H1 (cell line): ENCODE results near the gene CPEB1. TPM values are rescaled to one million over a fixed set of nuclear protein-coding genes. Genes with fewer than 3 reads are reported as not detected.

Experiments used
- CTCF ChIA-PET: fragments of 300-600 bp; sonication (Branson Sonifier 250); formaldehyde crosslinking; loops from one replicate; lab custom pipeline; 2021; ENCODE audit not compliant: partially characterized antibody; lab: Charles Lee
- POLR2A ChIA-PET: fragments of 300-600 bp; sonication (Branson Sonifier 250); formaldehyde crosslinking; loops from one replicate; lab custom pipeline; 2021; ENCODE audit warnings: inconsistent platforms; ENCODE audit not compliant: partially characterized antibody; lab: Charles Lee
- DNase-seq, 2 experiments: peaks; one replicate each; pipeline versions ENCODE4 v3.0.0 to v3.0.0-alpha.2; 2010 to 2022; ENCODE audit warnings: low spot score in 2 of 2, low read depth in 1 of 2, mixed read lengths in 1 of 2
- FAIRE-seq: peaks from 2 replicates; lab custom pipeline; 2011; peaks lifted over from hg19 to GRCh38; lab: Jason Lieb, UNC
- H2AFZ ChIP-seq: 2 replicates; pipeline ENCODE4 v1.8.1; 2012; ENCODE audit warnings: low read length, inconsistent platforms
- H2AK5ac ChIP-seq: 2 replicates; pipeline ENCODE4 v1.6.1; 2013; ENCODE audit warnings: low read depth, low read length
- H2BK120ac ChIP-seq: replicated peaks from 2 replicates; pipeline ENCODE3; 2013; ENCODE audit warnings: low read depth, low read length, inconsistent platforms
- H2BK12ac ChIP-seq: 2 replicates; pipeline ENCODE4 v1.6.1; 2013; ENCODE audit warnings: low read depth, low read length
- H2BK15ac ChIP-seq: 2 replicates; pipeline ENCODE4 v1.6.1; 2013; ENCODE audit warnings: low read length
- H2BK20ac ChIP-seq: 2 replicates; pipeline ENCODE4 v1.6.1; 2013; ENCODE audit warnings: low read length
- H2BK5ac ChIP-seq: 2 replicates; pipeline ENCODE4 v1.6.1; 2013; ENCODE audit warnings: low read depth, low read length
- H3K14ac ChIP-seq: 2 replicates; pipeline ENCODE4 v1.6.1; 2013; ENCODE audit warnings: inconsistent platforms; ENCODE audit not compliant: insufficient read length
- H3K18ac ChIP-seq: 2 replicates; pipeline ENCODE4 v1.6.1; 2013; ENCODE audit warnings: low read length; ENCODE audit errors: extremely low read depth
- H3K23ac ChIP-seq: 2 replicates; pipeline ENCODE4 v1.6.1; 2013; ENCODE audit warnings: inconsistent platforms; ENCODE audit not compliant: insufficient read length
- H3K23me2 ChIP-seq: 2 replicates; pipeline ENCODE4 v1.6.1; 2013; ENCODE audit warnings: low read depth, low read length
- H3K27ac ChIP-seq: 2 replicates; pipeline ENCODE4 v1.6.1; 2011; ENCODE audit warnings: low read depth, low read length, inconsistent platforms
- H3K27me3 ChIP-seq, 4 experiments: replicated peaks in 1 of 4; 1 replicate in 1 of 4; 2 replicates in 3 of 4; pipeline versions ENCODE4 v1.6.1 to v1.8.1; 2011 to 2013; ENCODE audit warnings: low read length in 3 of 4, mild to moderate bottlenecking in 3 of 4, inconsistent platforms in 2 of 4, mixed read lengths in 2 of 4, moderate library complexity in 1 of 4; ENCODE audit not compliant: control insufficient read depth in 3 of 4, insufficient read depth in 3 of 4; ENCODE audit errors: extremely low read depth in 1 of 4
- H3K36me3 ChIP-seq, 4 experiments: 2 replicates each; pipeline versions ENCODE4 v1.6.1 to v1.8.1; 2011 to 2013; ENCODE audit warnings: mild to moderate bottlenecking in 4 of 4, low read length in 3 of 4, moderate library complexity in 2 of 4, control low read depth in 1 of 4, inconsistent platforms in 1 of 4; ENCODE audit not compliant: insufficient read depth in 4 of 4, control insufficient read depth in 2 of 4
- H3K4ac ChIP-seq: replicated peaks from 2 replicates; pipeline ENCODE3; 2013; ENCODE audit warnings: low read length, low read depth, mixed read lengths, inconsistent platforms; ENCODE audit not compliant: insufficient read length
- H3K4me1 ChIP-seq, 4 experiments: replicated peaks in 1 of 4; 1 replicate in 1 of 4; 2 replicates in 3 of 4; pipeline versions ENCODE4 v1.6.1 to v1.8.1; 2011 to 2013; ENCODE audit warnings: low read length in 3 of 4, inconsistent platforms in 2 of 4, mixed read lengths in 1 of 4; ENCODE audit not compliant: insufficient read depth in 4 of 4, control insufficient read depth in 3 of 4
- H3K4me2 ChIP-seq, 2 experiments: 2 replicates each; pipeline versions ENCODE4 v1.6.1 to v1.8.1; 2011 to 2013; ENCODE audit warnings: low read depth in 2 of 2, low read length in 2 of 2, control low read depth in 1 of 2, inconsistent platforms in 1 of 2, mild to moderate bottlenecking in 1 of 2; ENCODE audit not compliant: insufficient read depth in 1 of 2
- H3K4me3 ChIP-seq, 4 experiments: fragments of 200-600, 300-600 bp in 1 of 4; sonication (generic), shearing (Covaris generic), sonication (Bioruptor Twin) in 1 of 4; 2 replicates each; pipeline versions ENCODE4 v1.5.1 to v1.8.1; 2011 to 2016; ENCODE audit warnings: low read length in 4 of 4, low read depth in 3 of 4, control low read depth in 2 of 4, inconsistent platforms in 2 of 4, mild to moderate bottlenecking in 2 of 4, mixed read lengths in 1 of 4, moderate library complexity in 1 of 4; ENCODE audit not compliant: insufficient read depth in 2 of 4; ENCODE audit errors: extremely low read depth in 1 of 4
- H3K56ac ChIP-seq: replicated peaks from 2 replicates; pipeline ENCODE3; 2013; ENCODE audit warnings: low read depth, mild to moderate bottlenecking, mixed read lengths, low read length, inconsistent platforms; ENCODE audit not compliant: insufficient read length
- H3K79me1 ChIP-seq: 2 replicates; pipeline ENCODE4 v1.6.1; 2013; ENCODE audit warnings: low read depth, low read length, control low read depth
- H3K79me2 ChIP-seq, 2 experiments: 2 replicates each; pipeline versions ENCODE4 v1.6.1 to v1.8.1; 2012 to 2013; ENCODE audit warnings: low read length in 2 of 2, mild to moderate bottlenecking in 2 of 2, inconsistent platforms in 1 of 2; ENCODE audit not compliant: insufficient read depth in 2 of 2, control insufficient read depth in 1 of 2
- H3K9ac ChIP-seq, 4 experiments: replicated peaks in 1 of 4; 1 replicate in 1 of 4; 2 replicates in 3 of 4; pipeline versions ENCODE4 v1.6.1 to v1.8.1; 2011 to 2013; ENCODE audit warnings: low read depth in 3 of 4, low read length in 3 of 4, control low read depth in 2 of 4, mild to moderate bottlenecking in 2 of 4, moderate library complexity in 2 of 4, inconsistent platforms in 1 of 4; ENCODE audit errors: extremely low read depth in 1 of 4
- H3K9me3 ChIP-seq, 2 experiments: 2 replicates each; pipeline versions ENCODE4 v1.6.1 to v1.8.1; 2012 to 2013; ENCODE audit warnings: mild to moderate bottlenecking in 2 of 2, moderate library complexity in 2 of 2, control low read depth in 1 of 2, inconsistent platforms in 1 of 2, low read depth in 1 of 2, low read length in 1 of 2, mixed read lengths in 1 of 2; ENCODE audit not compliant: insufficient read depth in 2 of 2
- H4K20me1 ChIP-seq, 2 experiments: replicated peaks in 1 of 2; 2 replicates each; pipeline versions ENCODE3 to v1.8.1; 2011 to 2013; ENCODE audit warnings: inconsistent platforms in 2 of 2, low read length in 2 of 2, mild to moderate bottlenecking in 1 of 2; ENCODE audit not compliant: insufficient read depth in 2 of 2, control insufficient read depth in 1 of 2
- H4K5ac ChIP-seq: 2 replicates; pipeline ENCODE4 v1.6.1; 2013; ENCODE audit warnings: low read length, low read depth, mixed read lengths, inconsistent platforms; ENCODE audit not compliant: insufficient read length
- H4K8ac ChIP-seq: 2 replicates; pipeline ENCODE4 v1.8.0; 2013; ENCODE audit warnings: mild to moderate bottlenecking, moderate library complexity, low read length, inconsistent platforms; ENCODE audit not compliant: insufficient read depth; ENCODE audit errors: extremely low read depth
- H4K91ac ChIP-seq: replicated peaks from 2 replicates; pipeline ENCODE3; 2013; ENCODE audit warnings: low read length, mixed read lengths, inconsistent platforms; ENCODE audit not compliant: insufficient read length
- CEBPB ChIP-seq: IDR thresholded peaks from 2 replicates; pipeline ENCODE4 v1.6.1; 2012; ENCODE audit warnings: low read depth, low read length
- JUND ChIP-seq: IDR thresholded peaks from 2 replicates; pipeline ENCODE4 v1.6.1; 2011; ENCODE audit warnings: mild to moderate bottlenecking, improper control_type of control experiment, low read length
- SIN3A ChIP-seq, 2 experiments: IDR thresholded peaks in 1 of 2; conservative IDR thresholded peaks in 1 of 2; 2 replicates each; pipeline ENCODE4 v1.6.1; 2011 to 2012; ENCODE audit warnings: low read length in 2 of 2, improper control_type of control experiment in 1 of 2, low read depth in 1 of 2, mild to moderate bottlenecking in 1 of 2
- WGBS, 2 experiments: shearing (Covaris generic) in 1 of 2; methylation state at CpG; one replicate each; pipeline versions ENCODE4 v1.1.6 to v1.1.7; 2013 to 2015; ENCODE audit warnings: low lambda C conversion rate in 2 of 2, mixed read lengths in 2 of 2, inconsistent platforms in 1 of 2, low coverage in 1 of 2, missing lambda C conversion rate in 1 of 2; ENCODE audit not compliant: insufficient replicate concordance in 2 of 2, insufficient coverage in 1 of 2, insufficient read length in 1 of 2; ENCODE audit errors: extremely low coverage in 1 of 2, missing lambda C conversion rate in 1 of 2; 5-methylcytosine and 5-hydroxymethylcytosine counted together
- polyA plus RNA-seq, 7 experiments: library from polyadenylated mRNA; depleted of rRNA in 3 of 7; stranded (reverse) in 5 of 7; unstranded in 2 of 7; fragments of >200 nt in 5 of 7; fragments of 200-250 nt in 2 of 7; gene quantifications; 1 replicate in 5 of 7; 2 replicates in 1 of 7; 4 replicates in 1 of 7; pipeline versions ENCODE4 v1.2.1 to v1.2.3, GENCODE V29; 2011 to 2013; ENCODE audit warnings: missing spikeins in 2 of 7, mixed read lengths in 2 of 7
- total RNA-seq: library from RNA; stranded (reverse); fragmentation: NEBNext Ultra II Directional; extraction: Animal tissue kit (Norgen Biotek cat#: 25700); gene quantifications from 2 replicates; pipeline ENCODE4 v1.2.1, GENCODE V29; 2021

CPEB1 gene
- total and polyA plus RNA-seq, 2 of the 8 experiments (the other 6 are each of a cell fraction or from before 2014, with no cell fraction given), result 4.4 to 4.5 TPM

GRCh38 chr15:82647835-82648256 is 683 bp upstream of the CPEB1 start:
- no peak overlapping the region for H2AFZ ChIP-seq
- no peak for DNase-seq
- no peak for TF ChIP-seq CEBPB
- TF ChIP-seq JUND, result no peak
- no peak for TF ChIP-seq SIN3A (conservative IDR thresholded peaks at IDR 0.05 in 1 of 2, IDR thresholded peaks at IDR 0.05 in 1 of 2; ENCODE audit: low read depth in 1 of 2, low read length in 2 of 2)

More at GRCh38 chr15:82647835-82648256, 683 bp upstream of the CPEB1 start:
- Histone ChIP-seq H4K5ac (no peak overlapping the region), H3K56ac (no peak overlapping the region), H3K14ac (no peak overlapping the region), H3K79me1 (no peaks in the 10 kb centered on the region), H3K27ac (no peak overlapping the region), H2BK120ac (no peak overlapping the region), H3K27me3 (peaks cover 27 to 55% (median 50%) of the 10 kb centered on the region in 4 experiments), H3K36me3 (peaks cover 0 to 6% (median 0%) of the 10 kb centered on the region in 4 experiments; a peak in 1 of 8 replicates), H2AK5ac (no peak overlapping the region), H2BK5ac (no peak overlapping the region), H2BK20ac (no peak overlapping the region), H3K9ac (no peak overlapping the region), H3K23me2 (peaks cover 9% of the 10 kb centered on the region; the same call in 1 of the 2 replicates), H4K8ac (peak overlapping the region; percentile 71), H3K79me2 (no peaks in the 10 kb centered on the region), H3K9me3 (peaks cover 0 to 7% of the 10 kb centered on the region in 2 experiments; a peak in 2 of 4 replicates), H3K4me2 (peak overlapping the region; percentile 57 to 92), H2BK12ac (no peak overlapping the region), H3K18ac (no peak overlapping the region; the same call in 1 of the 2 replicates), H3K4ac (no peak overlapping the region), H4K91ac (peak overlapping the region; percentile 54), H2BK15ac (no peak overlapping the region), H3K4me1 (peaks cover 0 to 5% (median 3%) of the 10 kb centered on the region in 4 experiments; a peak in 4 of 7 replicates), H3K23ac (no peak overlapping the region), H4K20me1 (peaks cover 0 to 2% of the 10 kb centered on the region in 2 experiments), H3K4me3 (peak overlapping the region; percentile 24 to 52 (median 36); a peak in 5 of 8 replicates)
- ChIA-PET POLR2A (interaction anchor here (0.9 to 1.2 kb wide), 3 partner anchors 107 to 162 kb away, joined by 3 to 4 read pairs (median 3); partner anchors contain the start of genes RPS17 and WHAMM), CTCF (interaction anchor here (0.5 to 1.2 kb wide), 4 partner anchors 33 to 108 kb away, joined by 3 read pairs; partner anchors contain the start of gene RPS17)
- WGBS, 2 experiments, result 6% methylated on average over 14 of the region's 49 CpGs; no CpG with 5 or more reads in 1 of the 2 experiments
- FAIRE-seq, result no peak
